T-helper 9 cell (primary cell): ENCODE data around the gene TOP1.
"Not testable (repeated sequence)": the region's sequence is repeated elsewhere in the genome, so short reads cannot be mapped to it uniquely, and the experiment has no call there.

ENCODE experiments used
- DNase-seq: peaks from one replicate; pipeline ENCODE4 v3.0.0-alpha.2; 2020
- total RNA-seq, 2 donors: gene quantifications; one replicate each; lab custom pipeline; 2026; lab: John Stamatoyannopoulos, UW

Gene TOP1
- 59.6 to 153 reads per million in 2 donors for total RNA-seq

DNA sequence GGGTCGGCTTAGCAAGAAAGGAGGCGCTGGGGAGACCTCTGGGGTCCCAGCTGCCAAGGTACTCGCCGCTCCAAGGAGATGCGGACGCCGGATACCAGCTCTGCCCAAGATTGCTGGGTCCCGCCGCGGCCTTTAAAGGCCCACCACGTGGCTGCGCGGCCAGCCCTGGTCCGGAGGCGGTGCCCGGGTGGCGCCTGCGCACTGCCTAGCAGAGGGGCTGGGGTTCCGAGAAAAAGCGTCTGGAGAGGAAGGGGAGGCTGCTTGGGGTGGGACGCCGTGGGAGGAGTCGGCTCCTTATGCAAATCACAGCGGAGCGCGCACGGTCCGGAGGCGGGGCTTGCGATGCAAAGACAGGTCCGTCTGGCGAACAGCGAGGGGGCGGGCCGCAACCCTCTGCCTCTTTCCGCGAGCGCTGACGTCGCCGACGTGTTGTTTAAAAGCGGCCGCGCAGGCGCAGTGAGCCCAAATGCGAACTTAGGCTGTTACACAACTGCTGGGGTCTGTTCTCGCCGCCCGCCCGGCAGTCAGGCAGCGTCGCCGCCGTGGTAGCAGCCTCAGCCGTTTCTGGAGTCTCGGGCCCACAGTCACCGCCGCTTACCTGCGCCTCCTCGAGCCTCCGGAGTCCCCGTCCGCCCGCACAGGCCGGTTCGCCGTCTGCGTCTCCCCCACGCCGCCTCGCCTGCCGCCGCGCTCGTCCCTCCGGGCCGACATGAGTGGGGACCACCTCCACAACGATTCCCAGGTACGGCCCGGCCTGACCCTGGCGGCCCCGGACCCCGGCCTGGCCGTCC lies at the start of gene TOP1:
Gene TOP1, plus strand, starts transcription at position 464 of the 791 bp plus-strand sequence. Its CDS starts 246 bp downstream, at position 710.
- peak; percentile 100 for DNase-seq

DNA sequence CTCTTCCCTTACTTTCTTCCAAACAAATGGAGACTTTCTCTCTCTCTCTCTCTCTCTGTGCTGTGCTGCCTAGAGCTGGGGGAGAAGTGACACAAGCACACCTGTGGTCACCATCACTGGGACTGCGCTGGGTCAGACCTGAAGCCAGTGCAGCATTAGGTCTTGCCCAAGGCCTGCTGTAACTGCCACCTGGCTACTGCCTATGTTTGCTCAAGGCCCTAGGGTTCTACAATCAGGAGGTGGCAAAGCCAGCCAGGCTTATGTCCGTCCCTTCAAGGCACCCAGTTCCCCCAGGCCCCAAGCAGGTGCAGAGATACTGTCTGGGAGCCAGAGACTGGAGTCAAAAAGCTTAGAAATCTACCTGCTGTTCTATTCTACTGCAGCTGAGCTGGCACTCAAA lies 49.4 kb upstream of the TOP1 start:
- no peak for DNase-seq

DNA sequence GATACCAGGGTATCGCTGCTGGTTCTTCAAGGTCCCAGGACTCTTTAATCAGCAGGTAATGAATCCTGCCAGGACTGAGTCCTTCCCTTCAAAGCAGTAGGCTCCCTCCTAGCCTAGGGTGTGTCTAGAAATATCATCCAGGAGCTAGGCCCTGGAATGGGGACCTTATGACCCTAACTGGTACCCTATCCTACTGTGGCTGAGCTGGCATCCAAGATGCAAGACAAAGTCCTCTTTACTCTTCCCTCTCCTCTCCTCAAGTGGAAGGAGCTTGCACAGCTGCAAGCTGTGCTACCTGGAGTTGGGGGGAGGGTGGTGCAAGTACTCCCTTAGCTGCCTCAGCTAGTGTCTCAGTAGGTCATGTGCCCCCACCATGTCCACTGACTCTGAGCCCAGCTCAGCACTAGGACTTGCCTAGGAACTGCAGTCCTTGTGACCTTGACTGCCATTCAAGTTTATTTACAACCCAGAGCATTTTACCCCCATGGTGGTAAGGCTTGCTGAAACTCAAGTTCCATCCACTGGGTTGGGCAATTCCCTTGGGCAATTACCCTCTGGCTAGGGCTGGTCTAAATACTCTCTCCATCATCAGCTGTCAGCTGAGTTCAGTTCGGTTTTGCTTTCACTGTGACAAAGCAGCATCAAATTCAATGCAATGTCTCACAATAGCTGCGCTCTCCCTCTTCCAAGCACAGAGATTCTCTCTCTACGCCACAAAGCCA lies 48.4 kb upstream of the TOP1 start:
- no peak for DNase-seq

DNA sequence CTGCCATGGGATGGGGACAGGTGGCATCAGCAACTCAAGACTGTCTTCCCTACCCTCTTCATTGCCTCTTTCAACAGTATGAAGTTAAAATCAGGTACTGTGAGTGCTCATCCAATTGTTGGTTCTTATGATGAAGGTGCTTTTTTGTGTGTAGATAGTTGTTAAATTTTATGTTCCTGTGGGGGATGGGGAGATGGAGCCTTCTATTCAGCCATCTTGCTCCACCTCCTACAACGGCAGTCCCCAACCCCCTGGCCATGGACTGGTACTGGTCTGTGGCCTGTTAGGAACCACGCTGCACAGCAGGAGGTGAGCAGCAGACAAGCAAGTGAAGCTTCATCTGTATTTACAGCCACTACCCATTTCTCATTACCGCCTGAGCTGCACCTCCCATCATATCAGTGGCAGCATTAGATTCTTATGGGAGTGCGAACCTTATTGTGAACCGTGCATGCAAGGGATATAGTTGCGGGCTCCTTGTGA lies 47.8 kb upstream of the TOP1 start:
- DNase-seq: no peak

DNA sequence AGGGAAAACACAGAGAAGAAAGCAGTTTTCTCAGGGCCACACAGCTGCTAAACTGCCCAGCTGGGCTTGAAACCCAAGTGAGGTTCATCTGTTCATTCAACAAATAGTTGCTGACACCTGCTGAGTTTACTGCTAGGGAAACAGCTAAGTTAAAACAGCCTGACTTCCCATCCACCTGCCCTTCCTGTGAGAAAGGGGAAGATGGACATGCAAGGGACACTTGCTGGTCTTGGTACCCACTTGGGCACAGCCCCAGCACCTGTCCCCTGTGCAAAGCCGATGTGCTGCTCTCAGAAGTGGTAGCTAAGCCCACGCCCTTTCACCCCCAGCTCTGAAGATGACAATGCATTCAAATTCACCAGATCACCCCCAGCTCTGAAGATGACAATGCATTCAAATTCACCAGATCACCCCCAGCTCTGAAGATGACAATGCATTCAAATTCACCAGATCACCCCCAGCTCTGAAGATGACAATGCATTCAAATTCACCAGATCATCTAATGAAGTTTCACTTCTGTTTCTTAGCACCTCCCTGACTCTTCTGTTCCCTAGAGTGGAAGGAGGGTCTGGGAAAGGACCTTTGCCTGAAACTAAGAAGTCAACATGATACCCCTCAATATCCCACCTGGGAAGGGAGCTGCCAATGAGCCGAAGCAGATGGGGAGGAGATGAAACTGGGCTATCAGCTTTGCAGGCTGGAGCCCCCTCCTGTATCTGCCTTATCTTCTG lies 46.0 kb upstream of the TOP1 start:
- DNase-seq: no peak

DNA sequence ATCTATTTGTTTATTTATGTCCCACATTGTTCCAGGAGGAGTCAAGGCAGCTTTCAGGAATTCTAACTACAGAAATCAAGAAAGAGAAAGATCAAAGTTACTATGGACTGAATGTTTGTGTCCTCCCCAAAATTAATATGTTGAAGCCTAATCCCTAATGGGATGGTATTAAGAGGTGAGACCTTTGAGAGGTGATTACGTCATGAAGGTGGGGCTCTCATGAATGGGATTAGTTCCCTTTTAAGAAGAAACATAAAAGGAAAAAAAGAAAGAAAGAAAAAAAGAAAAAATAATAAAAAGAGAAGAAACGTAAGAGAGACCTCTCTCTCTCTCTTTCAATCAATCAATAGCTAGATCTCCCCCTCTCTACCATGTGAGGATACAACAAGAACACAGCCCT lies 44.7 kb upstream of the TOP1 start:
- no peak for DNase-seq

DNA sequence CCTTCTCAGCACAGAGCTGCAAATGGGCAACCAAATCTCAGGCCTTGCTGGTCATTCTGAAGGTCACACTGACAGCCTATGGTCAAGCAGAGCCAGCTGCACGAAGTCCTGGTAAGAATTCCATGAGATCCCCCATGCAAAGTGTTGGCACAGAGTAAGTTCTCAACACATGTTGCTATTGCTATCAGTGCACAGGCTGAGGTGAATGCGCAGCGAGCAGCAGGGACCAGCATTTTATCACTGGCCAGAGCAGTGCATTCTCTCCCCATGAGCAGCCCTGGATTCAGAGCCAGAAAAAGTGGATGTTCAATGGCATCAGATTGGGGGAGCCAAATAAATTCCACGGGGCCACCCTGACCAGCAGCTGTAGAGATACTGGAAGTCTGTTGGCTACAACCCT lies 44.1 kb upstream of the TOP1 start:
- no peak for DNase-seq

DNA sequence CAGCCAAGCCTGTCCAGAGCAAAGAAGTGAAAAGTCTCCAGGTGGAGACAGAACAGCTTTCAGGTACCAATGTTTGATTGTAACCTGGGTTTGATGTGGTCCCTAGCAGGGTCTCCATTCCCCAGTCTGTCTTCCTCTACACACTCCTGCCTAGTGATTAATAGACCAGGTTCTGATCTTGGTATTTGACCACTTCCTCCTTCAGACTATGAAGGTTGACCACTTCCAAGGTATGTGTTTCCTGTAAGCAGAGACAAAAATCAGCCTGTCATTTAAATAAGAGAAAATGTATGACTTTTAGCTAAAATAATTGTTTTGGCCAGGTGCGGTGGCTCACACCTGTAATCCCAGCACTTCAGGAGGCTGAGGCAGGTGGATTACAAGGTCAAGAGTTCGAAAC lies 41.8 kb upstream of the TOP1 start:
- no peak for DNase-seq

DNA sequence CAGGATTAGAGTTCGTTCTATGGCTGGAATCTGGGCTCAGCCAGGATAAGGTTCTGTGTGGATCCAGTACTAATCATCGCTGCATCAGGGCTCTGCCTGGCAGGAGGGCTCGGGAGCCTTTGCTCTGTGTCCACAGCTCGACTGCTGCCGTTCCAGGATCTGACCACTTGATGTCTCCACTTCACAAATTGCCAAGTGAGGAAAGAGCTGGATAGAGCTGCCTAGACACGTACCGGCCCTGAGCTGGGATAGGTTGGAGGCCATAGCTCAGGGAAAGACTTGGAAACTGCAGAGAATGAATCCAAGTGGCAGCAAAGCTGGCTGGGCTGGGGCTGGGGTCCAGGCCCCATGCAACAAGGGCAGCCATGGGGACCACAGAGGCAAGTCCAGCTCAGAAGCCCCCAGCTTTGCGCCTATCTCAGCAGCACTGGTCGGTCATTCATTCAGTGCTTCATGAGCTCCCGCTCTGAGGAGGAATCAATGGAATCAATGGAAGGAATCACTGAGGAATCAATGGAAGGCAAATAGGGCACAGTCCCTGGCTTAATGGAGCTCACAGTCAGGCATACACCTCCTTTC lies 38.0 kb upstream of the TOP1 start:
- peak; percentile 25 for DNase-seq

DNA sequence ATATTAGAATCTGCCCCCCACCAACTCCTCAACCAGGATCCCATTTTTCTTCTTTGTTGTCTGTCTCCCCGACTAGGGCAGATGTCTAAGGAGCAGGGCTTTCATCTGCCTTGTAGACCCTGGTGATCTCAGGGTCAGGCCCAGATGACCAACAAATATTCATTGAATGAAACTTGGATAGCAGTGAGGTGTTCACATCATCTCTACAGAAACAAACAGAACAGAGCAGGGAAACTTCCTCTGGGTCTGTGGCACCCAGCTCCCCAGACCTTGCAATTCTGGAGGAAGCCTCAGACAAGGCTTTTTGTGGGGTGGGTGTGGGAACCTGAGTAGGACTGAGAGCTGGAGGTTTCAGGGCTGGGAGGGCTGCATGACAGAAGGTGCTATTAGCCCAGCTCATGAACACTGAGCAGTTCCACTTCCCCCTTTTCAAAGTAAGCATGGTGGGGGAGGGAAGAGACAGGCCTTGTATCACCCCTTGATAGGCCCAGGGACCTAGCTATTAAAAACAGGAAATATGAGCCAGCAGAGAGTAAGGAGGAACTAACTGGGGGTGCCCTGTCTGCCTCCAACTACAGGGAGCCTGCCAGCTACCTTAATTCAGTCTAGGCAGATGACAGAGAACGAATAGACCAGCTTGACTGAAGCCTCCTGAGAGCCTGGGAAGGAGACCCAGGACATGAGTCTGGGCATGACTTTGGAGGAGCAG lies 37.3 kb upstream of the TOP1 start:
- no peak for DNase-seq

DNA sequence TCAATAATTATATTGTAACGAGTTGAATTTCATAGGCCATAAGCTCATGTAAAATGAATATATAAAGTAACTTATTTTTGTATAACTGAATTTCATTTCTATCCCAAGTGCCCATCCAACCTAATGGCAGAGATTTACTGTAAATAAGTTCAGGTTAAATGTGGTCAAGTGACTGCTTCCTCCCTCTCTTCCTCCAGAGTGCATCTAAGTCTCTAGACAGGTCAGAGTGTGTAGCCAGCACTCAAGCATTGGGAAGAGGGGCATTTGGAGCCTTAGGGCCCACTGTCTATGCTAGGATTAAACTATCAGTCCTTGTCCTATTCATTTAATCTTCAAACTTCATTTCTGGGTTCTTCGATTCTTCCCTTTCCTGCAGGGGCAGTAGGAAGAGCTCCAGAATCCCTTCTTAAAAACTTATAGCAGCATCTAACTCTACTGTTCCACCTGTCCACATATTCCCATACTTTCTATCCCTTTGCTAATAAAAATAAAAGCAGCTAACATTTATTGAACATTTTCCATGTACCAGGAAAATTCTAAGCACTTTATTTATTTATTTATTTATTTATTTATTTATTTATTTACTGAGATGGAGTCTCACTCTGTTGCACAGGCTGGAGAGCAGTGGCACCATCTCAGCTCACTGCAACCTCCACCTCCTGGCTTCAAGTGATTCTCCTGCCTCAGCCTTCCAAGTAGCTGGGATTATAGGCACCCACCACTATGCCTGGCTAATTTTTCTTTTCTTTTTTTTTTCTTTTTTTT lies 36.1 kb upstream of the TOP1 start:
- no peak for DNase-seq

DNA sequence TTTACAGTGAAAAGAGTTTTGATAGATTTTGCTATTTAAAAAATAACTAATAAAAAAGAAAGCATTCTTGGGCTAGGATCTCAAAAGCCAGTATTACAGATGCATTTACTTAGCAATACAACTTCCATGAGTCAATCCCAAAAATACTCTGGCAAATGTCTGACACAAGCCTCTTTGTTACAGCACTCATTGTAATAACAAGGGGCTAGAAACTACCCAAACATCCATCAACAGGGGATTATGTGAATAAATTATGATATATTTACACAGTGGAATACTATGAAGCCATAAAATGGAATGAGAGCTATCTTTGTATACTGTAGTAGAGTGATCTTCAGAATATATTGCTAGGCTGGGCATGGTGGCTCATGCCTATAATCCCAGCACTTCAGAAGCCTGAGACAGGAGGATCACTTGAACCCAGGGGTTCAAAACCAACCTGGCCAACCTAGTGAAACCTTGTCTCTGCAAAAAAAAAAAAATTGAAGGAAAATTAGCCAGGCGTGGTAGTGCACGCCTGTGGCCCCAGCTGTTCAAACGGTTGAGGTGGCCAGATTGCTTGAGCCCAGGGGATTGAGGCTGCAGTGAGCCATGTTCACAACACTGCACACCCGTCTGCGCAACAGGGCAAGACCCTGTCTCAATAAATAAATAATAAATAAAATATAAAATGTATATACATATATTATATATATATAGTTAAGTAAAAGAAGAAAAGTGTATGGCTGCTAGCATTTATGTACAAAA lies 34.7 kb upstream of the TOP1 start:
- no peak for DNase-seq

DNA sequence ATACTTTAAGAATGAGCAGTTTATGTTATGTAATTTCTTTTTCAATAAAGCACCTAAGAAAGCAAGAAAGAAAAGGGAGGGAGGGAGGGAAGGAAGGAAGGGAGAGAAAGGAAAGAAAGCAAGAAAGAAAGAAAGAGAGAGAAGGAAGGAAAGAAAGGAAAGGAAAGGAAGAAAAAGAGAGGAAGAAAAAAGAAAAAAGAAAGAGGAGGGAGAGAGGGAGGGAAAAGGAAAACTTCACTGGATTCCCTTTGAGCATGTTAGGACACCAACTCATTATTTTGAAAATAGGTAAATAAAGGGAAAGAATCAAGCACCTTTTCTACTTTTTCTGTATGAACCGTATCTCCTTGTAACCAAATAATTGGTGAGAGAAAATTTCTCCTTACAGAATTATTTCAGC lies 32.3 kb upstream of the TOP1 start:
- no peak for DNase-seq

DNA sequence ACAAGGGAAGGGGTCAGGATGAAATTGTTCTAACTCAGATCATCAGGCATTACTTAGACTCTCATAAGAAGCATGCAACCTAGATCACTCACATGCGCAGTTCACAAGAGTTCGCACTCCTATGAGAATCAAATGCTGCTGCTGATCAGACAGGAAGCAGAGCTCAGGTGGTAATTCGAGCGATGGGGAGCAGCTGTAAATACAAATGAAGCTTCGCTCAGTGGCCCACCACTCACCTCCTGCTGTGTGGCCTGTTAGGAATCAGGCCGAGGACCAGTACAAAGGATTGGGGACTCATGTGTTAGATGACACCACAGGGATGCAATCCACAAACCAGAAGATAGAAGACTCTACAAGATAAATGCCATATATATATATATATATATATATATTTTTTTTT lies 31.5 kb upstream of the TOP1 start:
- DNase-seq: no peak

DNA sequence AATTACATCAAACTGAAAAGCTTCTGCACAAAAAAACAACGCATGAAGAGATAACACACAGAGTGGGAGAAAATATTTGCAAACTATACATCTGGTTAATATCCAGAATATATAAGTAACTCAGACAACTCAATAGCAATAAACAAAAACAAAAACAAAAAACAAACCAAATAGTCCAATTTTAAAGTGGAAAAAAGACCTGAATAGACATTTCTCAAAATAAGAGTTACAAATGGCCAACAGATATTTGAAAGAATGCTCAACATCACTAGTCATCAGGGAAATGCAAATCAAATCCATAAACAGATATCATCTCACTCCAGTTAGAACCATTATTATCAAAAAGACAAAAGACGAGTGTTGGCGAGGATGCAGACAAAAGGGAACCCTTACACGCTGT lies 28.8 kb upstream of the TOP1 start:
- DNase-seq: no peak

DNA sequence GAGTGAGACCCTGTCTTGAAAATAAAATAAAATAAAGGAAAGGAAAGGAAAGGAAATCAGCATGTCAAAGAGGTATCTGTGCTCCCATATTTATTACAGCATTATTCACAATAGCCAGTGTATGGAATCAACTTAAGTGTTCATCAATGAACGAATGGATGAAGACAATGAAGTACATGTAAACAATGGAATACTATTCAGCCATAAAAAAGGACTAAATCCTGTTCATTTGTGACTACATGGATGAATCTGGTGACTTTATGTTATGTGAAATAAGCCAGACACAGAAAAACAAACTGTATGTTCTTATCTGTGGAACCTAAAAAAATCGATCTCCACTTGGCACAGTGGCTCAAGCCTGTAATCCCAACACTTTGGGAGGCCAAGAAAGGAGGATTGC lies 28.0 kb upstream of the TOP1 start:
- no peak for DNase-seq

DNA sequence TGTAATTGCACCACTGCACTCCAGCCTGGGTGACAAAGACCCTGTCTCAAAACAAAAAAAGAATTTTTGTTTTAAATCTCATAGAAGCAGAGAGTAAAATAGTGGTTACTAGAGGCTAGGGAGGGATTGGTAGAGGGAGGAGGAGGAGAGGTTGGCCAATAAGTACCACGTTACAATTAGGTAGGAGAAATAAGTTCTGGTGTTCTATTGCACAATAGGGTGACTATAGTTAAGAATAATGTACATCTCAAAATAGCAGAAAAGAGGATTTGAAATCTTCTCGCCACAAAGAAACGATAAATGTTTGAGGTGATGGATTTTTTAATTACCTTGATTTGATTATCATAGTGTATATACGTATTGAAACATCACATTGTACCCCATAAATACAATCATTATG lies 27.1 kb upstream of the TOP1 start:
- no peak for DNase-seq

DNA sequence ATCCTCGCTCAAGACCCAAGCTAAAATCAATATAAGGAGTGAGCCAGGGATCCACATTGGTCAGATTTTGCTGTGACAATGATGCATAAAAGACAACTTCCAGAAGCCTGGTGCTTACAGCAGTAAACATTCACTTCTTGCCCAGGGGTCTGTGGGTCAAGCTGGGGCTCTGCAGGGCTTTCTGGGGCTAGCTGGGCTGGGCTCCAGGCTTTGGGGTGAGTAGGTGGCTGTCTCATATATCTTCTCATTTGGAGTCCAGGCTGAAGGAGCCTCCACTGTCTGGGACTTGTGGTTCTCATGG lies 25.8 kb upstream of the TOP1 start:
- DNase-seq: no peak

DNA sequence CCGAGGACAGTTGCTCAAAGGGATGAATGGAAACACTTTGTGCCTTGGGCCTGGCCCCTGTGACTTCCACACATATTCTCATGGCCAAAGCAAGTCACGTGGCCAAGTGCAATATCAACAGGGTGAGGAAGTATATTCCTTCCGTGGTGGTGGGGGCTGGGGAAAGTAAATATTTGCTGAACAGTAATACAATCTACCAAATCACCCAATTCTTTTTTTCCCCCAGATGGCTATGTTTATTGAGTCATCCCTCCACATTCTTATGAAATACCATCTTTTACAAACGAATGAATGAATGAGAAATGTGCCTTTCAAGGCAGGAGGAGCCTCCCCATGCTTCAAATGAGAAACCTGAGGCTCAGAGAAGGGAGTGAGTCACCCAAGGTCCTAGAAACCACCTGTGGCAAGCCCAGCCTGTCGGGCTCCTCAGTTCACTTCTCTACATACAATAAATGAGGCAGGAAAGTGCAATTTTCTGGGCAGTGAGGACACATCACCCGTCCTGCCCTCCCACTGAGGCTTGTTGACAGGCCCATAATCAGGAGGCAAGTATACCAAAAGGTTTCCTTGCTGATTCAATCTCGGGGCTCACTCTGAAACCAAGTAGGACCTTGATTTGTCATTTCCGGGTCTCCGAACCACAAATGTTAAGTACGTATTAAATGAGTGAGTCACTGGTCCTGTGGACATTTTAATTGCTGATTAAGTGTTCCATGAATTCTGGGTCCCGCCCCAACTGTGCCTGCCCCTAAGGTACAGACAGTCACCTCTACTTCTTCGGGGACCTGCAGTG lies 25.3 kb upstream of the TOP1 start:
- DNase-seq: peak; percentile 51

DNA sequence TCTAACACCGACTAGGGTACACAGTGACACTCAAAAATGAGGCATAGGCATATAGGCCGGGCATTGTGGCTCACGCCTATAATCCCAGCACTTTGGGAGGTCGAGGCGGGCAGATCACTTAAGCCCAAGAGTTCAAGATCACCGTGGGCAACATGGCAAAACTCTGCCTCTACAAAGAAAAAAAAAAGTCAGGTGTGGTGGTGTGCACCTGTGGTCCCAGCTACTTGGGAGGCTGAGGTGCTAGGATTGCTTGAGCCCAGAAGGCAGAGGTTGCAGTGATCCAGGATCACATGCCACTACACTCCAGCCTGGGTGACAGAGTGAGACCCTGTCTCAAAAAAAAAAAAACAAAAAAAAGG lies 24.7 kb upstream of the TOP1 start:
- not testable (repeated sequence) for DNase-seq
